ENCODE data around the gene CEND1. TPM values are rescaled to one million over a fixed set of nuclear protein-coding genes. Genes with fewer than 3 reads are reported as not detected.

The CEND1 gene
- polyA plus RNA-seq, 1 donor from 2014 or later, result 11.8 TPM

DNA sequence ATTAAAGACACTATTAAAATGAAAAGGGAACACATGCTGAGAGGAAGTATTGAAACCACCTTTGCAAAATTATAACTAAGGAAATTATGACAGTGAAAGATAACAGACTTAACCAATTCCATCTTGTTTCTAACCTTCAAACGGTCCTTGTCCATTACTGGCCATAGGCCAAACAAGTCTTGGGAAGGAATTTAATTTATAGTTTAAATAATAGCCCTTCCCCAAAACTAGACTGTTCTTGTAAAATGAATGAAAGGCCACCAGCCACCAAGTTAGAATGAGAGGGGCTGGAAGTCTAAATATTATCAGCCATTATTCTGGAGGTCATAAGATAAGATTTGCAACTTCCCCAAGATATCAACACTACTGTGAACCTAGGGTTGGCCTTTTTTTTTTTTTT is 44.5 kb downstream of the CEND1 start:
- Histone ChIP-seq H3K4me2 (ENCODE audit: low read length) (no peak overlapping the region), H3K27ac (ENCODE audit: low read length) (no peak overlapping the region), H3K27me3 (ENCODE audit: insufficient read depth, low read depth, low read length) (no peaks in the 10 kb centered on the region), H2AFZ (ENCODE audit: low read depth, low read length) (no peak overlapping the region), H3K9me3 (ENCODE audit: low read length) (no peaks in the 10 kb centered on the region), H3K36me3 (ENCODE audit: insufficient read depth, low read length) (no peaks in the 10 kb centered on the region), H3K9me2 (ENCODE audit: insufficient read depth, low read length) (no peaks in the 10 kb centered on the region), H3F3A (ENCODE audit: insufficient read depth, low read length, poor library complexity, severe bottlenecking) (no peaks in the 10 kb centered on the region), H4K20me1 (ENCODE audit: insufficient read depth) (no peaks in the 10 kb centered on the region), H3K79me2 (replicated peaks; ENCODE audit: insufficient read depth, low read length) (peaks cover 22% of the 10 kb centered on the region), H3K9ac (ENCODE audit: low read length) (no peak overlapping the region), H3K4me3 (ENCODE audit: low read length) (no peak overlapping the region)
- TF ChIP-seq EP300 (conservative IDR thresholded peaks at IDR 0.05; ENCODE audit: poor library complexity, severe bottlenecking) (no peak), POLR2AphosphoS5 (IDR thresholded peaks at IDR 0.05) (no peak), TAF1 (IDR thresholded peaks at IDR 0.05; ENCODE audit: low read depth) (no peak), MXI1 (conservative IDR thresholded peaks at IDR 0.05; ENCODE audit: poor library complexity, severe bottlenecking) (no peak), CTCF (IDR thresholded peaks at IDR 0.05; ENCODE audit: poor library complexity, severe bottlenecking) (no peak), EZH2 (IDR thresholded peaks at IDR 0.05; ENCODE audit: borderline replicate concordance, insufficient read depth, low read length, poor library complexity, severe bottlenecking) (no peak), RAD21 (conservative IDR thresholded peaks at IDR 0.05) (no peak), SMC3 (conservative IDR thresholded peaks at IDR 0.05; ENCODE audit: poor library complexity) (no peak), REST (IDR thresholded peaks at IDR 0.05; ENCODE audit: borderline replicate concordance) (no peak)

- no peaks in the 10 kb centered on the region for H3F3A ChIP-seq (ENCODE audit: insufficient read depth, low read length, poor library complexity, severe bottlenecking)
- H3K4me2 ChIP-seq (ENCODE audit: low read length), result no peak overlapping the region
- no peak overlapping the region for H3K4me3 ChIP-seq (ENCODE audit: low read length)
- no peak overlapping the region for H3K9ac ChIP-seq (ENCODE audit: low read length)
- no peaks in the 10 kb centered on the region for H3K9me2 ChIP-seq (ENCODE audit: insufficient read depth, low read length)
- no peaks in the 10 kb centered on the region for H3K36me3 ChIP-seq (ENCODE audit: insufficient read depth, low read length)
- H3K27ac ChIP-seq (ENCODE audit: low read length), result no peak overlapping the region
- TF ChIP-seq EP300 (conservative IDR thresholded peaks at IDR 0.05; ENCODE audit: poor library complexity, severe bottlenecking) (no peak), CTCF (IDR thresholded peaks at IDR 0.05; ENCODE audit: poor library complexity, severe bottlenecking) (no peak)
- H3K79me2 ChIP-seq (replicated peaks; ENCODE audit: insufficient read depth, low read length), result no peaks in the 10 kb centered on the region
- H4K20me1 ChIP-seq (ENCODE audit: insufficient read depth), result no peaks in the 10 kb centered on the region
- H3K9me3 ChIP-seq (ENCODE audit: low read length), result no peaks in the 10 kb centered on the region
- H2AFZ ChIP-seq (ENCODE audit: low read depth, low read length), result no peak overlapping the region
- H3K27me3 ChIP-seq (ENCODE audit: insufficient read depth, low read depth, low read length), result no peaks in the 10 kb centered on the region
Observed at GRCh38 chr11:742571-743201, 47.2 kb downstream of the CEND1 start.
